Lung (tissue), 12 donors: ENCODE measurements around the gene ADA. TPM values are rescaled to one million over a fixed set of nuclear protein-coding genes. Genes with fewer than 3 reads are reported as not detected.

Source experiments
- ATAC-seq: fragments of 200-7000 bp; cut with Tn5 transposase; one replicate; pipeline ENCODE4 v1.9.1; 2020; ENCODE audit warnings: moderate number of reproducible peaks; ENCODE audit not compliant: insufficient read depth, low FRiP score
- DNase-seq, 3 donors: peaks; one replicate each; pipeline ENCODE4 v3.0.0-alpha.2; 2013 to 2017
- H3K27ac ChIP-seq, 2 donors: one replicate each; pipeline ENCODE4 v1.5.1; 2013; ENCODE audit warnings: mild to moderate bottlenecking in 2 of 2, moderate library complexity in 2 of 2, control low read depth in 1 of 2, inconsistent platforms in 1 of 2, low read depth in 1 of 2, low read length in 1 of 2
- H3K27me3 ChIP-seq, 3 donors: one replicate each; pipeline ENCODE4 v1.5.1; 2013; ENCODE audit warnings: low read length in 2 of 3; ENCODE audit not compliant: control insufficient read depth in 3 of 3, insufficient read depth in 3 of 3
- H3K36me3 ChIP-seq, 4 donors: one replicate each; pipeline ENCODE4 v1.5.1; 2013; ENCODE audit warnings: low read length in 4 of 4, mild to moderate bottlenecking in 1 of 4, moderate library complexity in 1 of 4; ENCODE audit not compliant: control insufficient read depth in 4 of 4, insufficient read depth in 4 of 4
- H3K4me1 ChIP-seq, 5 donors: one replicate each; pipeline ENCODE4 v1.5.1; 2013; ENCODE audit warnings: low read length in 5 of 5, mild to moderate bottlenecking in 2 of 5, moderate library complexity in 1 of 5; ENCODE audit not compliant: control insufficient read depth in 5 of 5, insufficient read depth in 5 of 5
- H3K4me3 ChIP-seq: one replicate; pipeline ENCODE4 v1.5.1; 2013; ENCODE audit warnings: mild to moderate bottlenecking, control low read depth, moderate library complexity
- H3K9ac ChIP-seq, 2 donors: one replicate each; pipeline ENCODE4 v1.5.1; 2013; ENCODE audit warnings: low read length in 2 of 2, control low read depth in 1 of 2; ENCODE audit not compliant: insufficient read depth in 1 of 2
- H3K9me3 ChIP-seq, 4 donors: one replicate each; pipeline ENCODE4 v1.5.1; 2013; ENCODE audit warnings: low read length in 3 of 4, mild to moderate bottlenecking in 1 of 4, moderate library complexity in 1 of 4; ENCODE audit not compliant: control insufficient read depth in 4 of 4, insufficient read depth in 3 of 4
- CTCF ChIP-seq: IDR thresholded peaks from 2 replicates; pipeline ENCODE4 v1.5.1; 2012; ENCODE audit warnings: mild to moderate bottlenecking; ENCODE audit errors: control extremely low read depth, extremely low read depth
- WGBS, 2 donors: extraction: QIAGEN DNeasy Blood & Tissue Kit; methylation state at CpG; one replicate each; pipeline ENCODE4 v1.1.7; 2013; 5-methylcytosine and 5-hydroxymethylcytosine counted together
- polyA plus RNA-seq, 2 donors: library from polyadenylated mRNA; stranded (reverse); fragments of 200-250 nt; gene quantifications; one replicate each; pipeline ENCODE4 v1.2.1, GENCODE V29; 2013
- total RNA-seq, 2 donors: library from RNA; depleted of rRNA in 1 of 2; stranded (reverse); fragments of >200 nt in 1 of 2; gene quantifications; one replicate each; pipeline ENCODE4 v1.2.1, GENCODE V29; 2014 to 2021
- donor health status: control.
- donor health status: control.
- donor health status: Bipolar disorder and iron deficiency.
- donor health status: healthy.
- donor health status: DM: yes; HTN: yes; CAD: no.

ADA gene
- total and polyA plus RNA-seq, 4 donors, result 4.2 to 55.2 (median 8.0) TPM

DNA sequence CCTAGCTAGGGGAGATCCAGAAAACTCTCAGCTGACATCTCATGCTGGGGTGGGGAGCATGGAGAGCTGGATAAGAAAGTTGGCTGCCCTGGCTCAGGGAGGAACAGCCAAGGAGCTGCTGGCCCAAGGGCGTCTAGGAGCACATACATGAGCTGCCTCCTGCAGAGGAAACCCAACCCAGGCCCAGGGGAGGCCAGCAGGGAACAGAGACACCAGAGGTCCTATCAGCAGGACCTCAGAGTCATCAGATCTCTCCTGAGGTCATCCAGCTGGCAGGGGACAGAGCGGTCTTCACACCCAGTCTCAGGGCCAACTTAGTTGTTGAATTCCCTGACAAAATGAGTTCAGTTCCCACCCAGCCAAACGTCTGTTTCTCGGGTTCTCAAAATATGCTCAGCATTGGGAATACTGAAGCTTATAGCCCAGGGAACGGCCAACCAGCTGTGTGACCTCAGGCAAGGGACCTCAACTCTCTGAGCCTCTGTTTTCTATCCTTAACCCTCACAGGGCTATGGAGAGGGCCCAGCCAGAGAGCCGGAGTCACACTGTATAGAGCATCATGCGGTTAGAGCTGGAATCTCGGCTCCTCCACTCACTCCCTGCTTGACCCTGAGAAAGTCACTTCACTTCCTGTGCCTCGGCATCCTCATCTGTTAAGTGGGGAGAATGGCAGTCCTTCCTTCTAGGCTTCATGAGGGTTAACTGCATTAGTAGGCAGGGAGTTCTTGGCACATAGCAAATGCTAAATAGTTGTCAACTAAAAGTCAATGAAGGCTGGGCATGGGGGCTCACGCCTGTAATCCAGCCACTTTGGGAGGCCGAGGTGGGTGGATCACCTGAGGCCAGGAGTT lies 13.8 kb downstream of the ADA start:
- Histone ChIP-seq H3K4me3 (no peak overlapping the region), H3K4me1 (peaks cover 4 to 10% (median 8%) of the 10 kb centered on the region in 5 donors), H3K27ac (no peak overlapping the region), H3K36me3 (peaks cover 0 to 1% (median 0%) of the 10 kb centered on the region in 4 donors), H3K27me3 (no peaks in the 10 kb centered on the region), H3K9ac (no peak overlapping the region), H3K9me3 (no peaks in the 10 kb centered on the region)
- DNase-seq (no peak), ATAC-seq (no peak)
- no peak for TF ChIP-seq CTCF
- WGBS, 2 donors, result 83 to 85% methylated on average over 11 of the region's 11 CpGs

DNA sequence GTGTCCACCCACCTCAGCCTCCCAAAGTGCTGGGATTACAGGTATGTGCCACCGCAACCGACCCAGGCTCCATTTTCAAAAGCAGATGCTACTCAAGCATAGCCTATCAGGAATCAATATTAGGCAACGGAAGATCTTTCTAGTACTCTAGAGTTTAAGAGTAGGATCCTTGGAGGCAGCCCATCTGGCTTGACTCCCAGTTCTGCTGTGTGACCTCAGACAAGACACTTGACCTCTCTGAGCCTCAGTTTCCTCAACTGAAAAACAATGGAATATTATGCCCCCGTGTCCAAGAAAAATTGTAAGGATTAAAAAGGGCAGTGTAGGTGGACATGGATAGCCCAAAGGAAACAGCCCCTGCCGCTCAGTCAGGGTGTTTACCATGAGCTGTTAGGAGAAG lies 14.5 kb downstream of the ADA start:
- H3K9me3 ChIP-seq, result no peaks in the 10 kb centered on the region
- no peak overlapping the region for H3K27ac ChIP-seq
- no peak overlapping the region for H3K4me3 ChIP-seq
- H3K27me3 ChIP-seq, result no peaks in the 10 kb centered on the region
- peaks cover under 1 to 7% (median 2%) of the 10 kb centered on the region in 5 donors for H3K4me1 ChIP-seq
- DNase-seq (no peak), ATAC-seq (no peak)
- TF ChIP-seq CTCF, result no peak
- no peak overlapping the region for H3K9ac ChIP-seq
- 92 to 95% methylated on average over 5 of the region's 5 CpGs for WGBS, 2 donors
- H3K36me3 ChIP-seq, result peaks cover 0 to 1% (median 0%) of the 10 kb centered on the region in 4 donors

- Histone ChIP-seq H3K9me3 (no peaks in the 10 kb centered on the region), H3K9ac (no peak overlapping the region), H3K4me3 (no peak overlapping the region), H3K27ac (no peak overlapping the region), H3K36me3 (peaks cover 0 to 1% (median 0%) of the 10 kb centered on the region in 4 donors), H3K27me3 (no peaks in the 10 kb centered on the region), H3K4me1 (peaks cover 0 to 4% (median 0%) of the 10 kb centered on the region in 5 donors)
- no peak for TF ChIP-seq CTCF
- DNase-seq (no peak), ATAC-seq (no peak)
- 80 to 88% methylated on average over 4 of the region's 4 CpGs for WGBS, 2 donors
Observed at GRCh38 chr20:44635877-44636276, 15.6 kb downstream of the ADA start.
